ENCODE data around the gene PRDM1.

- peak; percentile 43; the same call in 1 of the 2 replicates for TF ChIP-seq ZNF2 (tag by site-specific recombination; IDR thresholded peaks at IDR 0.05)
- no peak for TF ChIP-seq CTCF (tag by site-specific recombination; IDR thresholded peaks at IDR 0.05)
- no peak for TF ChIP-seq ZBTB7A (tag by site-specific recombination; IDR thresholded peaks at IDR 0.05; ENCODE audit: low read depth)
- peak; percentile 80; the same call in 1 of the 2 replicates for TF ChIP-seq ZNF184 (tag by site-specific recombination; IDR thresholded peaks at IDR 0.05)
- no peak for TF ChIP-seq ZNF140 (tag by site-specific recombination; IDR thresholded peaks at IDR 0.05)
- no peak for TF ChIP-seq ZNF23 (tag by site-specific recombination; IDR thresholded peaks at IDR 0.05; ENCODE audit: borderline replicate concordance)
- TF ChIP-seq ZFP69B (tag by site-specific recombination; IDR thresholded peaks at IDR 0.05): peak; percentile 33
- no peak for TF ChIP-seq ZNF274 (IDR thresholded peaks at IDR 0.05; ENCODE audit: low read length)
- TF ChIP-seq ZNF274 (tag by site-specific recombination; IDR thresholded peaks at IDR 0.05; ENCODE audit: borderline replicate concordance): no peak
- TF ChIP-seq YY2 (tag by site-specific recombination; IDR thresholded peaks at IDR 0.05): no peak
- TF ChIP-seq GLI4 (tag by site-specific recombination; IDR thresholded peaks at IDR 0.05): no peak
- TF ChIP-seq ZNF785 (tag by site-specific recombination; IDR thresholded peaks at IDR 0.05): no peak
- TF ChIP-seq ZNF621 (tag by site-specific recombination; IDR thresholded peaks at IDR 0.05): no peak
- TF ChIP-seq ZNF398 (tag by site-specific recombination; IDR thresholded peaks at IDR 0.05): peak; percentile 62
These were observed 16.7 kb upstream of the PRDM1 start for GRCh38 chr6:106069478-106069877.
